ENCODE measurements around the gene HOXD8.

Gene HOXD8

GRCh38 chr2:176160251-176160985 lies 30.9 kb downstream of the HOXD8 start:
- no peak for DNase-seq (ENCODE audit: low spot score)

- DNase-seq (ENCODE audit: low spot score): no peak
Observed at GRCh38 chr2:176160986-176161824, 31.7 kb downstream of the HOXD8 start.

GRCh38 chr2:176161825-176162626 lies 32.5 kb downstream of the HOXD8 start:
- DNase-seq (ENCODE audit: low spot score): no peak

- no peak for DNase-seq (ENCODE audit: low spot score)
Observed at GRCh38 chr2:176162911-176163671, 33.6 kb downstream of the HOXD8 start.

- no peak for DNase-seq (ENCODE audit: low spot score)
Observed at GRCh38 chr2:176163672-176164056, 34.2 kb downstream of the HOXD8 start.

- no peak for DNase-seq (ENCODE audit: low spot score)
Observed at GRCh38 chr2:176164201-176164600, 34.7 kb downstream of the HOXD8 start.

GRCh38 chr2:176164611-176165369 lies 35.3 kb downstream of the HOXD8 start:
- no peak for DNase-seq (ENCODE audit: low spot score)

- DNase-seq (ENCODE audit: low spot score): no peak
Observed at GRCh38 chr2:176165370-176166050, 36.0 kb downstream of the HOXD8 start.

GRCh38 chr2:176166272-176166671 lies 36.8 kb downstream of the HOXD8 start:
- DNase-seq (ENCODE audit: low spot score): no peak

- no peak for DNase-seq (ENCODE audit: low spot score)
Observed at GRCh38 chr2:176167398-176167797, 37.9 kb downstream of the HOXD8 start.

GRCh38 chr2:176169181-176169580 lies 39.7 kb downstream of the HOXD8 start:
- DNase-seq (ENCODE audit: low spot score): no peak

GRCh38 chr2:176169711-176170110 lies 40.2 kb downstream of the HOXD8 start:
- no peak for DNase-seq (ENCODE audit: low spot score)

- DNase-seq (ENCODE audit: low spot score): no peak
Observed at GRCh38 chr2:176170602-176171305, 41.2 kb downstream of the HOXD8 start.

GRCh38 chr2:176171351-176172006 lies 42.0 kb downstream of the HOXD8 start:
- no peak for DNase-seq (ENCODE audit: low spot score)

GRCh38 chr2:176172007-176172894 lies 42.7 kb downstream of the HOXD8 start:
- DNase-seq (ENCODE audit: low spot score): no peak

- DNase-seq (ENCODE audit: low spot score): no peak
Observed at GRCh38 chr2:176172895-176173566, 43.5 kb downstream of the HOXD8 start.

GRCh38 chr2:176173567-176174381 lies 44.3 kb downstream of the HOXD8 start:
- no peak for DNase-seq (ENCODE audit: low spot score)
